AG20443 (cell line): ENCODE results near the gene RASSF7.
"Not testable (repeated sequence)": the region's sequence is repeated elsewhere in the genome, so short reads cannot be mapped to it uniquely, and the experiment has no call there.

Experiments used
- DNase-seq: peaks from one replicate; pipeline ENCODE4 v3.0.0; 2012; ENCODE audit warnings: low spot score, mixed read lengths

The RASSF7 gene

GRCh38 chr11:560305-561147 lies at the start of gene RASSF7, which contains the start of gene LMNTD2:
Gene RASSF7, plus strand, starts transcription at chr11:560970. Its CDS starts 799 bp downstream, at chr11:561769.
Gene LMNTD2, minus strand, starts transcription at chr11:560738. Its CDS starts 22 bp downstream, at chr11:560716.
- peak; percentile 98 for DNase-seq

DNA sequence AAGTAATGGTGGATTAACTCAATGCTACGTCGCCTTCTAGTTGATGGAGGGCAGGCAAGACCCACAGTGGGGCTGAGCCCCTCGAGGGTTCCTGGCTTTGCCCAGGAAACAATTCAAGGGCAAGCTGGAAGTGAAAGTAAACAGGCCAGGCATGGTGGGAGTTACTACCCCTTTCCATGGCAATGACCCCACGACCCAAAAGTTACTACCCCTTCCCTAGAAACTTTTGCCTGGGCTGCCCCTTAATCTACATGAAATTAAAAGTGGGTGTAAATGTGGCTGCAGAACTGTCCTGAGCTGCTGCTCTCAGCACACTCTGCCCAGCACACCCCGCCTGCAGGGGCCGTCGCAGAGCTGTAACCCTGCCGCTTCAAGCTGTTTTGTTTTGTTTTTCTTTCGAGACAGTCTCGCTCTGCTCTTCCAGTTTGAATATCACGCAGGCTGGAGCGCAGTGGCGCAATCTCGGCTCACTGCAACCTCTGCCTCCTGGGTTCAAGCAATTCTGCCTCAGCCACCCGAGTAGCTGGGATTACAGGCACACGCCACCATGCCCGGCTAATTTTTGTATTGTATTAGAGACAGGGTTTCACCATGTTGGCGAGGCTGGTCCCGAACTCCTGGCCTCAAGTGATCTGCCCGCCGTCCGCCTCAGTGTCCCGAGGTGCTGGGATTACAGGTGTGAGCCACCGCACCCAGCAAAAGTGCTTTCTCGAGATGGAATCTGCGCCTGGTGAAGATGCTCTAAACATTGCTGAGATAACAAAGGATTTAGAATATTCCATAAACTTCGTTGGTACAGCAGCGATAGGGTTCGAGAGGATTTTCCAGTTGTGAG lies 47.8 kb upstream of the RASSF7 start:
- DNase-seq: no peak

DNA sequence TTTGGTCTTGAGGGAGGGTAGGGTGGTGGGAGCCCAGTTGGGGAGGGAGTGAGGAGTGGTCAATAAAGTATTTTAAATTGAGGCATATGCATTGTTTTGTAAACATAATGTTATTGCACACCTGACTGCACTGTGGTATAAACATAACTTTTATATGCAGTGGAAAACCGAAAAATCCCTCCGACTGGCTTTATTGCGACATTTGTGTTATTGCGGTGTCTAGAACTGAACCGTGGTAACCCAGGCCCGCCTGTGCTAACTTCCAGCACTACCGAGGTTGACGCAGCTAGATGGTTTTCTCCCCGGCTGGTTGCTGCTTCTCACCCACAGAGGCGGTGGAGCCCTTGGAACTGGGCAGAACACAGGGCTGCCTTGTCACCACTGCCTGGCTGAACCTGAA lies 46.2 kb upstream of the RASSF7 start:
- no peak for DNase-seq

GRCh38 chr11:515131-515530 lies 45.6 kb upstream of the RASSF7 start:
- DNase-seq: no peak

- DNase-seq: no peak
Observed at GRCh38 chr11:516400-516799, 44.4 kb upstream of the RASSF7 start.

GRCh38 chr11:516918-517685 lies 43.7 kb upstream of the RASSF7 start:
- DNase-seq: not testable (repeated sequence)

DNA sequence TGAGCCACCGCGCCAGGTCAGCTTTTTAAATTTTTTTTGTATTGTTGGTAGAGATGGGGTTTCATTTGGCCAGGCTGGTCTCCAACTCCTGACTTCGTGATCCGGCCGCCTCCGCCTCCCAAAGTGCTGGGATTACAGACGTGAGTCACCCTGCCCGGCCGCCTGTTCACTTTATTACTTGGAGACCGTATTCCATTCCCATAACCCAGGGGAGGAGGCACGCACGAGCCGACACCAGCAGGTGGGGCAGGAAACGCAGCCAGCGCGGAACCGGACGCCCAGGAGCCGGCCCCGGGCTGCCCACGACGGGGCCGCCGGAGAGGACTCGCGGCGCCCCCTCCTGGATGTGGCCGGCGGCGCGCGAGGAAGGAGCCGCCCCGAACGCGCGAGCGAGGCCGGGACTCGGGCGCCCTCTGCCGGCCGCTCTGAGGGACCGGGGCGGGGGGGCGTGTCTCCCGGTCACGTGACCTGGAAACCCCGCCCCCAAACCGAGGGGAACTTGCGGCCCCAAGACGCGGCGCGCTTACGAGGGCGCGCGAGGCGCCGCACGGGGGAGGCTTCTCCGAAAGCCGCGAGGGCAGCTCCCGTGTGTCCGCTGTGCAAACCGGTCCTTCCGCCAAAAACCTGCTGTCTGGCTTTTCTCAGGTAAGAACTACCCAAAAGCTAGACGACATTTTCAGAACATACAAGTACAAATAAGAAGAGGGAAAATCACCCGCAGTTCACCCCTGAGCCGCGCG lies 42.1 kb upstream of the RASSF7 start:
- DNase-seq: peak; percentile 95

GRCh38 chr11:520428-521176 lies 40.2 kb upstream of the RASSF7 start:
- no peak for DNase-seq

DNA sequence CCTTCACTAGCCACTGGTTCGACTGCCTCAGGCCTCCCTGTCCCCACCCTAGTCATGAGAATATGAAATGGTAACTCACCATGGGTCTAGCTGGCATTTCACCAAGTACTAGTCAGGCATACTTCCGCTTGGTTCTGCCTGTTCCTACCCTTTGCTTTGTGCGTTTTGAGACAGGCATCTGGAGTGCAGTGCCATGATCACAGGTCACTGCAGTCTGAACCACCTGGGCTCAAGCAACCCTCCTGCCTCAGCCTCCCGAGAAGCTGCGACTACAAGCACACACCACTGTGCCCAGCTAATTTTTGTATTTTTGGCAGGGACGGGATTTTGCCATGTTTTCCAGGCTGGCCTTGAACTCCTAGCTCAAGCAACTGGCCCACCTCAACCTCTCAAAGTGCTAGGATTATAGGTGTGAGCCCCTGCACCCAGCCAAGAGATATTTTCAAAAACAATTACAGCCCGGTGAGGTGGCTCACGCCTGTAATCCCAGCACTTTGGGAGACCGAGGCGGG lies 39.5 kb upstream of the RASSF7 start:
- DNase-seq: no peak

- DNase-seq: no peak
Observed at GRCh38 chr11:526192-526591, 34.6 kb upstream of the RASSF7 start.

DNA sequence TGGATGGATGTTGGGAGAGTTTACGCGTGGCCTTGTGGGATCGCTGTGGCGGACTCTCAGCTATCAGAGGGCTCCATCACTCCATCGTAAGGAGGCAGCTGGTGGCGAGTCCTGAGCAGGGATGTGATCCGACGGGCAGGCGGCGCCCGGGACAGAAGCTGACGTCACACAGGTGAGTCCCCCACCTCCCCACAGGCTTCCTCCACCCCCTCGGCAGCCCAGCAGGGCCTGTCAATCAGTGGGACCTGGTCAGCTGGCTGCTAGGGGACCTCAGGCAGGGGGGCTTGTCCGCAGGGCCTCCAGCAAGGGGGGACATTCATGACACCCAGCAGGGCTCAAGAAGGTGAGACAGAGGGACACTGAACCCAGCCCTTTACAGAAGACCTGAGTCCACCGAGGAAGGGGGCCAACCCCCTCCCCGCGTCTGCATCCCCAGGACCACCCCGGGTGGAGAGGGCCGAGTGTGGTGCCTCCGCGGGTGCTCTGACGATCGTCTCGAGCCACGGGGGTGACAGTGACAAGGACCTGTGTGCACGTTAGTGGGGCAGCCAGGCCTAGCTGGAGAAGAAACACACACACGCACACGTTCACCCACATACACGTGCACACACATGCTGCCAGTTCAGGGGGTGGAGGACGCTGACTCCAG lies 32.5 kb upstream of the RASSF7 start:
- DNase-seq: no peak

GRCh38 chr11:528815-529727 lies 31.7 kb upstream of the RASSF7 start:
- no peak for DNase-seq

DNA sequence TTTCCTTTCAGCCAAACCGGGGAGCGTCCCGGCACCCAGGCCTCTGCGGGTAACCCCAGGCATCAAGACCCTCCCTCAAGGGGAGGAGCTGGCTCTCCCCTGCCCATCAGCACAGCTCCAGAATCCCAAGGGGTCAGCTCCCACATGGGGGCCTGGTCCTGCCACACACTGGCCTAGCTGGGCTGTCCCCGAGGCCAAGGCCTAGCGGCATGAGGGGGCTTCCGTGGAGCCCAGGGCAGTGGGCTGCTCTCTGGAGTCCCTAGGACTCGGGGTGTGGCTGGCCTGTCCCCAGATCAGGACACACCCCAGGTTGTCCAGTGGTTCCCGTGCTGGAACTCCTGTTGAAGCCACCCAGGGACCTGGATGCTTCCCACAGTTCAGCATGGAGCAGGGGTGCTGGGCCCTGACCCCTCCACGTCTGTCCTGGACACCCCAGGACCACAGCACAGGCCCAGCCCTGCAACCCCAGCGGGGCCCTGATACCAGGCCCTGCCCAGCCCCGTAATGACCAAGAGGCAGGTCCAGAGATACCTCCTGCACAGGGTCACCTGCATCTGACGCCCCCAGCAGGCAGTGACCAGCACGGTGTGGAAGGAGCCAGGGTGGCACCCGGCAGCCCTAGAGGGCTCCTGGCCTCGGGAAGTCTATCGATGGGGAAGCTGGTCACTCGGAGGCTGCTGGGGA lies 30.9 kb upstream of the RASSF7 start:
- no peak for DNase-seq

DNA sequence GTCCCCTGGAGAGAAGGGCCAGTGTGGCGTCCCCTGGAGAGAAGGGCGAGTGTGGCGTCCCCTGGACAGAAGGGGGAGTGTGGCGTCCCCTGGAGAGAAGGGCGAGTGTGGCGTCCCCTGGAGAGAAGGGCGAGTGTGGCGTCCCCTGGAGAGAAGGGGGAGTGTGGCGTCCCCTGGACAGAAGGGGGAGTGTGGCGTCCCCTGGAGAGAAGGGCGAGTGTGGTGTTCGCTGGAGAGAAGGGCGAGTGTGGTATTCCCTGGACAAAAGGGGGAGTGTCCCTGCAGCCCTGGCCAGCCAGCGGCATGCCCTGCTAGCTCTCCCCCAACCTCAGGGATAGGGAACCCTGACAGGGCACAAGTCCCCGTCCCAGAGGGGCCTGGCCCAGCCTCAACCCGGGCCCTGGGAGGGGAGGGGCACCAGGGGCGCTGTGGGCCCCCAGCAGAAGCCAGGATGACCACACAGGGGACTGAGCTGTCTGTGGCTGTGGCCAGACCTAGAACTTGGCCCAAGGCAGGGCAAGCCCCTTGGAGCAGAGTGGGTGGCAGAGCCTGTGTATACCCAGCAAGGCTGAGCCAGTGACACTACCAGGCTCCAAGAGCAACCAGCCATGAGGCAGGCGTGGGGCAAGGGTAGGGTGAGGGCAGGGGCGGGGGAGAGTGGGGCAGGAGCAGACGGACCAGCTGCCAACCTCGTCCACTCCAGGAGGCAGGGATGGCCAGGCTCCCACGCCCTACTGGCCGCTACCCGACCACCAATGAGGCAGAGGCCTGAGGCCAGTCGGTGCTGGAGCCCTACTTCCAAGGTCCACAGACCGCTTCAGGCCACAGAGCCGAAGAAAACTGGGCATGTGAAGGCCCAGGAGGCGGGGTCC lies 29.6 kb upstream of the RASSF7 start:
- no peak for DNase-seq

DNA sequence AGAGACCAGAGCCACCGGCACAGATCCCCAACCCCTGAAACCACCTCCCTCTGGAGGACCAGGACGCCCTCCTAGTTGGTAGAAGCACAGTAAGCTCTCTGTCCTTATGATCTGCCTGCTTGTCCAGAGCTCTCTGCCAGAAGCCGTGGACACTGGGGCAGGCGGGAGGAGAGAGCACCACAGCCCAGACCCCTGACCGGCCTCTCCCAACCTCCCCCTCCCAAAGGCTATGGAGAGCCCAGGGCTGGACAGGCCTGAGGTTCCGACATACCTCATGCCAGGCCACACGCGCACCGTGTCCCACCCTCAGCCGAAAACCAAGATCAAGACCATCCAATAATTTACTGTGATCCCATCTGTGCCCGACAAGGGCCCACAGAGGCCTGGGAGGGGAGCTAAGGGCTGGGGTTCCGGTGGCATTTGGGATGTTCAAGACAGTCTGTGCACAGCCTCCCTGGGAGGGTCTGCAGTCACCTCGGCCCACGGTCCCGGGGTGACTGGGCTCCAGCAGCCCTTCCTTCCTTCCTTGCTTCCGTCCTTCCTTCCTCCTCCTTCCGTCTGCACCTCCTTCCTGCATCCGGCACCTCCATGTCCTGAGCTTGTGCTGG lies 28.7 kb upstream of the RASSF7 start:
- no peak for DNase-seq

GRCh38 chr11:532527-532985 lies 28.2 kb upstream of the RASSF7 start:
- DNase-seq: no peak
